GM19043 (cell line): ENCODE data around the gene COBL.

Source experiments
- ATAC-seq: cut with Tn5 transposase; IDR thresholded peaks from one replicate; pipeline ENCODE4 v1.9.1; 2021; ENCODE audit warnings: low read depth; ENCODE audit not compliant: unreplicated experiment

The COBL gene

GRCh38 chr7:51129527-51130472 is 186.8 kb downstream of the COBL start:
- no peak for ATAC-seq

- ATAC-seq, result no peak
These were observed 187.8 kb downstream of the COBL start for GRCh38 chr7:51128545-51129435.

- no peak for ATAC-seq
These were observed 189.0 kb downstream of the COBL start for GRCh38 chr7:51127618-51127904.

- no peak for ATAC-seq
These were observed 189.6 kb downstream of the COBL start for GRCh38 chr7:51126813-51127617.

GRCh38 chr7:51126324-51126723 is 190.3 kb downstream of the COBL start:
- no peak for ATAC-seq

- no peak for ATAC-seq
These were observed 192.3 kb downstream of the COBL start for GRCh38 chr7:51124321-51124720.

GRCh38 chr7:51123322-51124019 is 193.1 kb downstream of the COBL start:
- no peak for ATAC-seq

- no peak for ATAC-seq
These were observed 194.6 kb downstream of the COBL start for GRCh38 chr7:51121931-51122425.

- ATAC-seq, result no peak
These were observed 195.4 kb downstream of the COBL start for GRCh38 chr7:51121036-51121790.

- ATAC-seq, result no peak
These were observed 198.0 kb downstream of the COBL start for GRCh38 chr7:51118628-51119027.

GRCh38 chr7:51114501-51114900 is 202.1 kb downstream of the COBL start:
- ATAC-seq, result no peak

GRCh38 chr7:51113962-51114361 is 202.6 kb downstream of the COBL start:
- no peak for ATAC-seq

GRCh38 chr7:51113560-51113959 is 203.0 kb downstream of the COBL start:
- ATAC-seq, result no peak

GRCh38 chr7:51111241-51111940 is 205.2 kb downstream of the COBL start:
- ATAC-seq, result no peak

- no peak for ATAC-seq
These were observed 208.5 kb downstream of the COBL start for GRCh38 chr7:51108134-51108533.

- no peak for ATAC-seq
These were observed 212.3 kb downstream of the COBL start for GRCh38 chr7:51104278-51104677.

GRCh38 chr7:51103718-51104117 is 212.9 kb downstream of the COBL start:
- ATAC-seq, result no peak

GRCh38 chr7:51102828-51103227 is 213.8 kb downstream of the COBL start:
- ATAC-seq, result no peak
